ENCODE measurements around the gene B4GALT2. TPM values are rescaled to one million over a fixed set of nuclear protein-coding genes. Genes with fewer than 3 reads are reported as not detected.

B4GALT2 gene
- total RNA-seq, 1 donor from 2014 or later: 53.9 TPM

DNA sequence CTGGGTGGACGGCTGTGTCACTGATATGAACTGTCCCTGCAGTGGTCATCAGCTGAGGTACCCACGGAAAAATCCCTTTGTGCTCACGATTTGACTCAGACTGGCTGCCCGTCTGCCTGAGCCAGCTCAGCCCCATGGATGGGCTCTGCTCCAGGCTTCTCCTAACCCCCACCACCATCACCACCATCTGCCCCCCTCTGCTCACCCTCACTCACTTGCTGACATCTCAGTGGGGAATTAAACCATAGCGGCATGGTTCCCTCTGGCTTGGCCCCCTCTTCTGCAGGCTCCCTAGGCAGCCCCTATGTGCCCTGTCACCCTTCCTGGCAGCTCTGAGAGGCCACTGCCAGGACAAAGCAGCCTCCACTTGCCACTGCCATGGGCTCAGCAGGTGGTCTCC lies 34.9 kb downstream of the B4GALT2 start:
- H3K4me3 Mint-ChIP-seq (ENCODE audit: low read depth): no peak overlapping the region
- H3K9me3 Mint-ChIP-seq: no peaks in the 10 kb centered on the region
- intact Hi-C loops (cut with micrococcal nuclease): no loop called here
- DNase-seq (ENCODE audit: low spot score): no peak
- no peaks in the 10 kb centered on the region for H3K27me3 Mint-ChIP-seq (ENCODE audit: low read depth)
- H3K27ac Mint-ChIP-seq: no peak overlapping the region
- peaks cover 2% of the 10 kb centered on the region for H3K4me1 Mint-ChIP-seq (ENCODE audit: low read depth)
- no peaks in the 10 kb centered on the region for H3K36me3 Mint-ChIP-seq (ENCODE audit: low read depth)

DNA sequence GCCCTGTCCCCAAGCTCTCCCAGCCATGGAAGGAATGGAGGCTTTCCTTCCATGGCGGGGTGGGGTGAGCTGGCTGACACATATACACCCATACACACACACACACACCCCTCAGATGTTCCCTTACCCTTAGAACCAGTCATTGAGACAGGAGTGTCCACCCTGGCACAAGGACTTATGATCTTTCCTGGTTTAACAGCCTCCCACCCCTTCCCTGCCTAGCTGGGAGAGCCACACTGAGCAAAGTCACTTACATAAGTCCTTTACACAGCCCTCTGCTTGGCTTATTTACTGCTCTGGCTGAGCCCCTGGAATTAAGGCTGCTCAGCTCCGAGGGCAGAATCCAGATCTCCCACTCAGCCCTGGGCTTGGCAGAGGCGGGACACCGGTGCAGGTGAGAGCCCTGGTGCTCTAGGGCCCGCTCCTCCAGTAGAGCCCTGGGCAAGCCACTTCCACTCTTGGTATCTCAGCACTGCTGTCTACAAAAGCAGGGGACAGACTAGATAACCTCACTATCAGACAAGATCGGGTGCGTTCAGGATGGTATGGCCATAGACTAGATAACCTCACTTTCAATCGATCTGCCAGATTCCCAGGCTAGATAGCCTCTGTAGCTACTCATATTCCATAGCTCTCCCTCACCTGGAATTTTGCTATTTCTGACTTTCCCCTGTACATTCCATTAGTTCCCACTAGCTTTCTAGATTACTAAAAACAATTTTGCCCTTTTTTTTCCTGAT lies 35.5 kb downstream of the B4GALT2 start:
- DNase-seq (ENCODE audit: low spot score): no peak
- Mint-ChIP-seq H3K9me3 (no peaks in the 10 kb centered on the region), H3K4me1 (ENCODE audit: low read depth) (peaks cover 2% of the 10 kb centered on the region), H3K36me3 (ENCODE audit: low read depth) (no peaks in the 10 kb centered on the region), H3K27me3 (ENCODE audit: low read depth) (no peaks in the 10 kb centered on the region), H3K4me3 (ENCODE audit: low read depth) (no peak overlapping the region), H3K27ac (no peak overlapping the region)
- intact Hi-C loops (cut with micrococcal nuclease): no loop called here

DNA sequence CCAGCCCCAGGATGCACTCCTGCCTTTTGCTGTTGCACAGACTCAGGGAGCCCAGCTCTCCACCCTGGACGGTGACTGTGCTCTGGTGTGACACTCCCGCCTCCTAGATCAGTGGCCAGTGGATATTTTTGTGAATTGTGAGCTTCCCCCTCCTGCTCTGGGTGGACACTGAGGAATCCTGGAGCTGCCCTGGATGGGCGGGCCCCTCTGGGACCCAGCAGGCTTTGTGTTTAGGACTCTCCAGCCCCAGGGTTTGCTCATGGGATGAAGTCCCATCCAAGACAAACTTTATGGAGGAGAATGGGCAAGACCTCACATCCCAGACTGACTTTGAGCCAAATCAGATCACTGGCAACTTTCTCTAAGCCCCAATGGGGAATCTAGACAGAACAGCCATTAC lies 36.2 kb downstream of the B4GALT2 start:
- no peaks in the 10 kb centered on the region for H3K27me3 Mint-ChIP-seq (ENCODE audit: low read depth)
- H3K27ac Mint-ChIP-seq: no peak overlapping the region
- no peaks in the 10 kb centered on the region for H3K36me3 Mint-ChIP-seq (ENCODE audit: low read depth)
- H3K4me1 Mint-ChIP-seq (ENCODE audit: low read depth): peaks cover 2% of the 10 kb centered on the region
- no peaks in the 10 kb centered on the region for H3K9me3 Mint-ChIP-seq
- no peak overlapping the region for H3K4me3 Mint-ChIP-seq (ENCODE audit: low read depth)
- DNase-seq (ENCODE audit: low spot score): no peak
- intact Hi-C loops (cut with micrococcal nuclease): no loop called here

GRCh38 chr1:44016041-44016889 lies 37.3 kb downstream of the B4GALT2 start:
- Mint-ChIP-seq H3K27ac (no peak overlapping the region), H3K4me3 (ENCODE audit: low read depth) (no peak overlapping the region), H3K36me3 (ENCODE audit: low read depth) (no peaks in the 10 kb centered on the region), H3K9me3 (no peaks in the 10 kb centered on the region), H3K27me3 (ENCODE audit: low read depth) (no peaks in the 10 kb centered on the region), H3K4me1 (ENCODE audit: low read depth) (peaks cover 2% of the 10 kb centered on the region)
- no peak for DNase-seq (ENCODE audit: low spot score)
- intact Hi-C loops (cut with micrococcal nuclease): no loop called here

DNA sequence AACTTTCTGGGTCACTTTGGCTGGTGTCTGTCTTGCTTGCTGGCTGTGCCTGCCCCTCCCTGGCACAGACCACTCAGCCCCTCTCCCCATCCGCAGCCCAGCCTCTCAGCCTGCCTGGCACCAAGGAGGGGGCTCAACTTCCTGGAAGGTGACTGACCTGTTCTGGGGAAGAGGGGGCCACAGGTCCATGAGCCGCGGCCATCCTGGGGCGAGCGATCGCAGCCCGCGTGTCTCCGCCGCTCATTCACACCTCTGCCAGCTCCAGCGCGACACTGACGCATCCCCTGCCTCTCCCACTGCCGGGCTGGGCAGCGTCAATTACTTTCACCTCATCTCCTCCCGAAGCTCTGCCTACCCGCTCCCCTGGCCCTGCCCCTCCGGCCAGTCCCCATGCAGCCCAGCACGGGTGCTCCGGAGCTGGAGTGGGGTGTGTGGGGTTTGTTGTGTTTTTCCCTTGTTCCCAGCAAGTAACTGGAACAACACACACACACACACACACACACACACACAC lies 37.9 kb downstream of the B4GALT2 start:
- no peak overlapping the region for H3K27ac Mint-ChIP-seq

GRCh38 chr1:44019466-44019948 lies 40.5 kb downstream of the B4GALT2 start:
- H3K27me3 Mint-ChIP-seq (ENCODE audit: low read depth): no peaks in the 10 kb centered on the region
- no peak overlapping the region for H3K4me3 Mint-ChIP-seq (ENCODE audit: low read depth)
- H3K36me3 Mint-ChIP-seq (ENCODE audit: low read depth): no peaks in the 10 kb centered on the region
- no peak overlapping the region for H3K27ac Mint-ChIP-seq
- DNase-seq (ENCODE audit: low spot score): no peak
- H3K4me1 Mint-ChIP-seq (ENCODE audit: low read depth): peaks cover 3% of the 10 kb centered on the region
- no peaks in the 10 kb centered on the region for H3K9me3 Mint-ChIP-seq
- intact Hi-C loops (cut with micrococcal nuclease): no loop called here

More for the DNA sequence above, 37.9 kb downstream of the B4GALT2 start:
- Mint-ChIP-seq H3K4me1 (ENCODE audit: low read depth) (peaks cover 4% of the 10 kb centered on the region), H3K27me3 (ENCODE audit: low read depth) (no peaks in the 10 kb centered on the region), H3K9me3 (no peaks in the 10 kb centered on the region), H3K4me3 (ENCODE audit: low read depth) (no peak overlapping the region), H3K36me3 (ENCODE audit: low read depth) (no peaks in the 10 kb centered on the region)
- intact Hi-C loops (cut with micrococcal nuclease): no loop called here
- DNase-seq (ENCODE audit: low spot score): no peak

DNA sequence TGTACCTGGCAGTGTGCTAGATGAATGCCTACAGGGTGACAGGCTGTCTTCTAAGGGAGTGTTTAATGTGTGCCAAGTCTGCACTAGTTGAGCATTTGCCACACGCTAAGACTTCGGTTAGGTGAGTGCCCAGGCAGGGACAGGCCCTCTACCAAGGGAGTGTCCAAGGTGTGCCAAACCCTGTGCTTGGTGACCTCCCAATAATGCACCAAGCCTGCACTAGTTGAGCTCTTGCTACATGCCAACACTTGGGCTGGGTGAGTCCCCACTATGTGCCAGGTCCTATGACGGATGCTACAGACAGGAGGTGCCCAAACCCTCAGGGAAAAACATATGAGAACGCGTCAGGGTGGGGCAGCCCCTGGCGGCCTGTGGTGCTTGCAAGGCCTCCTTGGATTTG lies 41.5 kb downstream of the B4GALT2 start:
- no peaks in the 10 kb centered on the region for H3K36me3 Mint-ChIP-seq (ENCODE audit: low read depth)
- intact Hi-C loops (cut with micrococcal nuclease): no loop called here
- no peaks in the 10 kb centered on the region for H3K27me3 Mint-ChIP-seq (ENCODE audit: low read depth)
- H3K4me1 Mint-ChIP-seq (ENCODE audit: low read depth): peaks cover 3% of the 10 kb centered on the region
- no peak for DNase-seq (ENCODE audit: low spot score)
- no peaks in the 10 kb centered on the region for H3K9me3 Mint-ChIP-seq
- no peak overlapping the region for H3K4me3 Mint-ChIP-seq (ENCODE audit: low read depth)
- H3K27ac Mint-ChIP-seq: no peak overlapping the region

- Mint-ChIP-seq H3K27me3 (ENCODE audit: low read depth) (no peaks in the 10 kb centered on the region), H3K9me3 (no peaks in the 10 kb centered on the region)
- no peak for DNase-seq (ENCODE audit: low spot score)
These were observed 42.1 kb downstream of the B4GALT2 start for GRCh38 chr1:44021156-44021555.

DNA sequence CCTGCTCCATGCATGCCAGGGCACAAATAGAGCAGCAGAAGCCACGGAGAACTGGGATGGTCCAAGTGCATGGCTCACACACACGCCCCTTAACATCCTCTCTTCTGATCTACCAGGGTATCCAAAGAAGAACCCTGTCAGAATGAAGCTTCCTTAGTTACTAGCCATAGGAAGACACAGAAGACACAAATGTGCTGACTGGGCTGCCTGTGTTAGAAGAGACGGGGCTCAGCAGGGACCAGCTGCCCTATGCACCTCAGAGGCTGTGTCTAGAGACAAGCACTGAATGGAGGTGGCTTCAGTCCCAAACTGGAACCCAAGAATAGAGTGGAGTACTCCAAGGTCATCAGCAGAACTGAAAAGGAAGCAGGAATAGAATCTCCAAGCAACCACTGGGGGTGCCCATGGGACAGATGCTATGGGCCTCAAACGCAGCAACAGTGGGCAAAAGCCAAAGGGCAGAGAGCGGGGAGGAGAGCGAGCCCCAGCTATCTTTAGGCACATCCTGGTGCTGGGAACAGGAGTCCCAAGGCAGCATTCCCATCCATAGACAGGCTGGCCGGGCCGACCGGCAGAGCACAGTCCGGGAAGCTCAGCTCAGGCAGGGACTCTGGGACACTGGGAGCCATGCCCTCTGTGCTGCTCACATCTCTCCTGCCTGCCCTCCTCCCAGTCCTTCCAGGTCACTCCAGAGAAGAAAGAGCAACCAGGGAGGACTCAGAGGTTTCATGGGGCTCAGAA lies 42.7 kb downstream of the B4GALT2 start:
- Mint-ChIP-seq H3K27me3 (ENCODE audit: low read depth) (no peaks in the 10 kb centered on the region), H3K4me1 (ENCODE audit: low read depth) (peaks cover 3% of the 10 kb centered on the region), H3K27ac (no peak overlapping the region), H3K4me3 (ENCODE audit: low read depth) (no peak overlapping the region), H3K9me3 (no peaks in the 10 kb centered on the region), H3K36me3 (ENCODE audit: low read depth) (no peaks in the 10 kb centered on the region)
- intact Hi-C loops (cut with micrococcal nuclease): no loop called here
- no peak for DNase-seq (ENCODE audit: low spot score)

More at GRCh38 chr1:44021156-44021555, 42.1 kb downstream of the B4GALT2 start:
- intact Hi-C loops (cut with micrococcal nuclease): no loop called here
- H3K4me1 Mint-ChIP-seq (ENCODE audit: low read depth): peaks cover 3% of the 10 kb centered on the region
- H3K4me3 Mint-ChIP-seq (ENCODE audit: low read depth): no peak overlapping the region
- no peak overlapping the region for H3K27ac Mint-ChIP-seq
- no peaks in the 10 kb centered on the region for H3K36me3 Mint-ChIP-seq (ENCODE audit: low read depth)

DNA sequence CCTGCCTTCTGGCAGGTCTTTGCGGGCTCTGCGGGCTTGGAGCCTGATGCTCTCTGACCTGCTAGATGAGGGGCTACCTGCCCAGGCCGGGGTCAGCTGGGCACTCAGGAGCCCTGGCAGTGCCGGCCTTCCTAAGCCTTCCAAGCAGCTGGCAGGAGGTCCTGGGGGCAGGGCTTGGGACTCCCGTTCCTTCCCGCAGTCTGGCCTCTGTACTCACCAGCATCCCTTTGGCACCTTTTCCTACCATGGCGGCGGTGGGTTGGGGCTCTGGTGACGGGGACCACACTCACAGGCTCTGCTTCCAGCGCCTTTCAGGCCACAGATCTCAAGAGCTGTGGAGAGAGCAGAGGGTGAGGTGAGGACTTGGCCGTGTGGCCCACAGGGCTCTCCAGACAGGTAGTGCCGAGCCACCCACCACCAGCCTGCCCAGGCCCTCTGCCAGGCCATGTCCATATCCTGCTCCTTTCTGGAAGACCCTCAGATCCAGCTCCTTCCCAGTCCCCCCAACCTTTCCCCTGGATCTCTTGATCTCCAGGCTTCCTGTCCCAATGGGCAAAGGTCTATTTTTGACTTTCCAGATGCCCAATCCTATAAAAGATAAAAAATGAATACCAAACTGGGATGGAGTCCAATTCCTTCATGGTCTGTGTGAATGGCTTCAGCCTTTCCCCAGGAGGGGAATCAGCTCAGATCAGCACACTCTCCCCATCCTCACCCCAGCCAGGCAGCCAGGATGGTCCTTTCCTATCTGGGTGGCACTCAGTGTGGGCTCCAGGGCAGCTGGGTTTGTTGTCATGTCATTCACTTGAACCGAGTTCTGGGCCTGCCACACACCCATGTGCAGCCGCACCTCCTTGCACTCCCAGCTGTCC lies 45.3 kb downstream of the B4GALT2 start:
- H3K4me3 Mint-ChIP-seq (ENCODE audit: low read depth): no peak overlapping the region
- DNase-seq (ENCODE audit: low spot score): no peak
- no peaks in the 10 kb centered on the region for H3K9me3 Mint-ChIP-seq
- no peak overlapping the region for H3K27ac Mint-ChIP-seq
- H3K27me3 Mint-ChIP-seq (ENCODE audit: low read depth): no peaks in the 10 kb centered on the region
- intact Hi-C loops (cut with micrococcal nuclease): no loop called here
- peaks cover 13% of the 10 kb centered on the region for H3K4me1 Mint-ChIP-seq (ENCODE audit: low read depth)
- no peaks in the 10 kb centered on the region for H3K36me3 Mint-ChIP-seq (ENCODE audit: low read depth)

- peaks cover 18% of the 10 kb centered on the region for H3K4me1 Mint-ChIP-seq (ENCODE audit: low read depth)
- intact Hi-C loops (cut with micrococcal nuclease): no loop called here
- no peaks in the 10 kb centered on the region for H3K9me3 Mint-ChIP-seq
- no peaks in the 10 kb centered on the region for H3K36me3 Mint-ChIP-seq (ENCODE audit: low read depth)
- no peak for DNase-seq (ENCODE audit: low spot score)
- no peak overlapping the region for H3K27ac Mint-ChIP-seq
- no peak overlapping the region for H3K4me3 Mint-ChIP-seq (ENCODE audit: low read depth)
- no peaks in the 10 kb centered on the region for H3K27me3 Mint-ChIP-seq (ENCODE audit: low read depth)
These were observed 46.0 kb downstream of the B4GALT2 start for GRCh38 chr1:44024903-44025525.
